Skeletal muscle satellite cell (primary cell): Measurements from ENCODE around the gene RIN3.

Source experiments
- H3K27me3 ChIP-seq: 2 replicates; pipeline ENCODE4 v1.7.0; 2013; ENCODE audit warnings: low read length; ENCODE audit not compliant: control insufficient read depth, insufficient read depth
- H3K36me3 ChIP-seq: 2 replicates; pipeline ENCODE4 v1.7.0; 2013; ENCODE audit warnings: mild to moderate bottlenecking, control low read depth, low read length; ENCODE audit not compliant: insufficient read depth
- H3K4me1 ChIP-seq: 2 replicates; pipeline ENCODE4 v1.7.0; 2013; ENCODE audit warnings: low read length; ENCODE audit not compliant: control insufficient read depth, insufficient read depth
- H3K4me2 ChIP-seq: 2 replicates; pipeline ENCODE4 v1.7.0; 2013; ENCODE audit warnings: mild to moderate bottlenecking, low read length
- H3K4me3 ChIP-seq: 2 replicates; pipeline ENCODE4 v1.7.0; 2013; ENCODE audit warnings: low read length
- H3K9ac ChIP-seq: 2 replicates; pipeline ENCODE4 v1.7.0; 2013; ENCODE audit warnings: mild to moderate bottlenecking, low read depth, low read length, moderate library complexity
- H3K9me3 ChIP-seq: replicated peaks from 2 replicates; pipeline ENCODE4 v1.7.0; 2013; ENCODE audit warnings: mild to moderate bottlenecking, control low read depth, low read length

RIN3 gene

GRCh38 chr14:92616178-92616577 lies 102.6 kb downstream of the RIN3 start:
- Histone ChIP-seq H3K4me2 (no peak overlapping the region), H3K9me3 (no peaks in the 10 kb centered on the region), H3K4me3 (no peak overlapping the region), H3K9ac (no peak overlapping the region), H3K36me3 (no peaks in the 10 kb centered on the region), H3K4me1 (no peaks in the 10 kb centered on the region), H3K27me3 (no peaks in the 10 kb centered on the region)

DNA sequence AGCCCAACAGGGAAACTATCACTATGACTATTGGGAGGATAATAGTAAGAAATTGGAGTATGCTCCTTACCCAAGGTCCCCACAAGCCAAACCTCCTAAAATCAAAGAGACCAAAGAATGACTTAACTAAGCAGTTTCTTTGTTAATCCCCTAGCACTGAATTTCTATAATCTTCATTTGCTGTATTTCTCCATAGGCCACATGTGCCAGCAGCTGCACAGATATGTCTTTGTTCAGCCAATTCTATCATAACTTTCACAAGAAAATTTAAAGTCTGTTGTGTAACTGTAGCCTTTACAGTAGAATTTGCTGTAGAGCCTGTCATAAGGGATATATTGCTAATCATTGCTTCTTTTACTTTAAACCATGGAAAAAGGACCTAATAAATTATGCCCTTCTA lies 104.0 kb downstream of the RIN3 start:
- H3K36me3 ChIP-seq: peaks cover 5% of the 10 kb centered on the region
- H3K4me2 ChIP-seq: no peak overlapping the region
- no peak overlapping the region for H3K4me3 ChIP-seq
- H3K4me1 ChIP-seq: no peaks in the 10 kb centered on the region
- H3K9me3 ChIP-seq: peaks cover 2% of the 10 kb centered on the region
- no peaks in the 10 kb centered on the region for H3K27me3 ChIP-seq
- H3K9ac ChIP-seq: no peak overlapping the region

DNA sequence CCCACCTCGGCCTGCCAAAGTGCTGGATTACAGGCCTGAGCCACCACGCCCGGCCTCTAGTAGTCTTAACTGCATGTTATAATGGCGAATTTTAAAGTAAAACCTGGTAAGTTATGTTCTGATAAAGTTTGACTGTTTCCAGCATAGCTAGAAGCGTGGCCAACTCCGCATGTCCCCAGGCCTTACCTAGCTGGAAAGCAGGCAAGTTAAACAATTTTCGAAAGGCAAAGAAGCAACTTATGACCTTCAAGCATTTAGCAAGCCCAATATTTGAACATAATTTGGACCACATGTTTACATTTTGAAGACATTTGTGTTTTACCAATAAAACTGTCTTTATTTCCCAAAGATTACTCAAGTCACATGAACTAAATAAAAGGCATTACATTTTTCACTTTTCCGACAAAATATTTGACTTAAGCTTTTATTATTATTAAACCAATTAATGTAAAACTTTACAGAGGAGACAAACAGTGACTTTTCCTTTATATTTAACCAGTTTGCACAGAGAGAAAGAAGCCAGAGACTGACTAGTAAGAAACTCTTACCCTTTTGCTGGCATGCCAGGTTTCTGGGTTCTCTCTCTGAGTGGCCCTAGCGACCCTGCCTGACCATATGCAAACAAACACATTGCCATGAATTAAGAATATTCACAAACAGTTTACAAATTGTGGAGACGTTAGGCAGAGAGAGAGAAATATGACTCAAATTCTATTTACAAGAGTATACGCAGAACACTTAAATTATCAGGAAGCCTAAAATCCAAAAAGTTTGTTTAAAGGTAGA lies 106.3 kb downstream of the RIN3 start:
- H3K9me3 ChIP-seq: peaks cover 8% of the 10 kb centered on the region

DNA sequence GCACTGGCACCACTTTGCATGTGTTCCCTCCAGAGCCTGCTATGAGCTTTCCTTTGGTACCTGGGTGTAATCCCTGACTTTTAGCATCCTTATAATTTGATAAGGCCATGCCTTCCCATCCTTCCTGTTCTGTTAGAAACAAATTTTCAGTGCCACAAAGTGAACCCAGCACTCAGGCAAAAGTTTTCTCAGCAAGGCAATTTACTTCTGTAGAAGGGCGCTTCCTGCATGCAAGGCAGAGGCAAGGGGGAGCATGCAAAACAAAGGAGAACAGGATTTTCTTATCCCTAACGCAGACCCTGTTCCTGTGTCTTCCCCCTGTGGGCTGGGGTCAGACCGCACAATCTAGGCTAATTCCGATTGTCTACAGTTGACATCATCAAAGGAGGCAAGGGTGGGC lies 108.7 kb downstream of the RIN3 start:
- H3K4me1 ChIP-seq: peaks cover 19% of the 10 kb centered on the region
- no peak overlapping the region for H3K4me2 ChIP-seq
- H3K36me3 ChIP-seq: peaks cover 9% of the 10 kb centered on the region
- no peak overlapping the region for H3K9ac ChIP-seq
- H3K4me3 ChIP-seq: no peak overlapping the region
- H3K27me3 ChIP-seq: no peaks in the 10 kb centered on the region
- H3K9me3 ChIP-seq: peaks cover 14% of the 10 kb centered on the region

More for the DNA sequence above, 106.3 kb downstream of the RIN3 start:
- Histone ChIP-seq H3K9ac (no peak overlapping the region), H3K27me3 (no peaks in the 10 kb centered on the region), H3K4me2 (no peak overlapping the region), H3K36me3 (peaks cover 5% of the 10 kb centered on the region), H3K4me1 (peaks cover 4% of the 10 kb centered on the region), H3K4me3 (no peak overlapping the region)

DNA sequence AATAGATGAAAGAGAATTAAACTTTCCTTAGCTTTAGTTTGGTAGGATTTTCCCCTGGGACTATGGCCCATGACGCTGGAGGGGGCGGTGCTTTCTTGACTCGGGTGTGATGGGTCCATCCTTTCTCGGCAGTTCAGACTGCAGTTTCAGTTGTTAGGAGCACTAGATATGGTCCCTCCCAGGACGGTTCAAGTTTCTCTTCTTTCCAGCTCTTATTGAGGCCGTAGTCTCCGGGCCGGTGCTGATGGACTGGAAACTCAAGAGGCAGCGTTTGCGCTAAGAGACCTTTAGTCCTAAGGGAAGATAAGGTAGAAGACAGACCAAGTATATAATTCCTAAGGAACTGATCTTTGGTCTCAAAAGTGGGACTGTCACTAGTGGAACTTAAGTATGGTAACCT lies 111.2 kb downstream of the RIN3 start:
- peaks cover 20% of the 10 kb centered on the region for H3K9me3 ChIP-seq
- peak overlapping the region; percentile 30 for H3K4me2 ChIP-seq
- H3K9ac ChIP-seq: peak overlapping the region; percentile 10
- peaks cover 11% of the 10 kb centered on the region for H3K36me3 ChIP-seq
- peaks cover 19% of the 10 kb centered on the region for H3K4me1 ChIP-seq
- H3K4me3 ChIP-seq: peak overlapping the region; percentile 6
- no peaks in the 10 kb centered on the region for H3K27me3 ChIP-seq

- H3K9ac ChIP-seq: peak overlapping the region; percentile 44
- peaks cover 19% of the 10 kb centered on the region for H3K4me1 ChIP-seq
- no peaks in the 10 kb centered on the region for H3K27me3 ChIP-seq
- peak overlapping the region; percentile 71 for H3K4me2 ChIP-seq
- H3K9me3 ChIP-seq: peaks cover 20% of the 10 kb centered on the region
- peaks cover 11% of the 10 kb centered on the region for H3K36me3 ChIP-seq
- H3K4me3 ChIP-seq: peak overlapping the region; percentile 40
Measured at GRCh38 chr14:92625213-92625612, 111.6 kb downstream of the RIN3 start.

DNA sequence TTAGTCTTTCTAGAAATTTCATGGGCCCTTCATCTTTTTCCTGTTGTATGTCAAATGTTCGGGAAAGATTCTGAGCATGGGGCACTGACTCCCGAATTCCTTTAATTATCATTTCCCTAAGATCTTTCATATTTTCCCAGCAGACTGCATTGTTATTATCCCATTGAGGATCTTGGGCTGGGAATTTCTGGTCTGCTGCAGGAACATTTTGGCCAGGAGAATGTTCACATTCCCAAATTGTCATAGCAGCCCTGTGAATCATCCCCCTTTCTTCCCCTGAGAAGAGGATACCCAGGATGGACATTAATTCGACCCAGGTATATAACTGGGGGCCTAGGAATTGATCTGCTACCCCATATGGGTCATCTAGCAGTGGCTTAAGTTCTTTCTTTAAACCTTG lies 112.5 kb downstream of the RIN3 start:
- peaks cover 20% of the 10 kb centered on the region for H3K9me3 ChIP-seq
- peak overlapping the region; percentile 40 for H3K4me3 ChIP-seq
- H3K27me3 ChIP-seq: no peaks in the 10 kb centered on the region
- peaks cover 19% of the 10 kb centered on the region for H3K4me1 ChIP-seq
- peak overlapping the region; percentile 71 for H3K4me2 ChIP-seq
- peak overlapping the region; percentile 44 for H3K9ac ChIP-seq
- peaks cover 11% of the 10 kb centered on the region for H3K36me3 ChIP-seq

GRCh38 chr14:92627707-92628215 lies 114.2 kb downstream of the RIN3 start:
- Histone ChIP-seq H3K27me3 (no peaks in the 10 kb centered on the region), H3K9ac (no peak overlapping the region), H3K4me1 (peaks cover 19% of the 10 kb centered on the region), H3K9me3 (peaks cover 16% of the 10 kb centered on the region), H3K4me2 (no peak overlapping the region), H3K4me3 (no peak overlapping the region), H3K36me3 (peaks cover 6% of the 10 kb centered on the region)

- Histone ChIP-seq H3K27me3 (no peaks in the 10 kb centered on the region), H3K9ac (no peak overlapping the region), H3K9me3 (peaks cover 12% of the 10 kb centered on the region), H3K4me1 (peaks cover 19% of the 10 kb centered on the region), H3K36me3 (peaks cover 6% of the 10 kb centered on the region), H3K4me3 (no peak overlapping the region), H3K4me2 (no peak overlapping the region)
Measured at GRCh38 chr14:92628636-92629035, 115.1 kb downstream of the RIN3 start.

GRCh38 chr14:92630367-92630766 lies 116.8 kb downstream of the RIN3 start:
- Histone ChIP-seq H3K4me2 (no peak overlapping the region), H3K27me3 (no peaks in the 10 kb centered on the region), H3K9me3 (peaks cover 12% of the 10 kb centered on the region), H3K4me1 (peaks cover 11% of the 10 kb centered on the region), H3K4me3 (no peak overlapping the region), H3K36me3 (peaks cover 6% of the 10 kb centered on the region), H3K9ac (no peak overlapping the region)

DNA sequence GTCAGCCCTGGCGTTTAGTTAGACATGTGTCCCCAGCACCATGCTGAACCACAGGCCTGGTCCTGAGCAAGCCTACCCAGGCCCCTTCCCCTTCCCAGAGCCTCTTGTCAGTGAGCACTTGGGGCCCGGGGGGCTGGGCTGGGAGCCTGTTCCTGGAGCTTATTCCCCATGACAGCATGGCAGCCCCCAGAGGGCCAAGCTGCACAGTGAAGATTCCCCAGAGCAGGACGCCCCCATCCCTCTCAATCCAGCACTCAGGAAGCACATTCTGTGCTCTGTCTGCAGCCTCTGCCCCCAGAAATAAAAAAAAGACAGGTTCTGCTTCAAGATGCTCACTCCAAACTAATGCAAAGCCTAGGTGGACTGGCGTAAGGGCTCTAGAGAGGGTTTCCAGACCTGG lies 117.5 kb downstream of the RIN3 start:
- Histone ChIP-seq H3K9ac (no peak overlapping the region), H3K36me3 (peaks cover 6% of the 10 kb centered on the region), H3K4me1 (peaks cover 4% of the 10 kb centered on the region), H3K4me3 (no peak overlapping the region), H3K4me2 (no peak overlapping the region), H3K27me3 (no peaks in the 10 kb centered on the region), H3K9me3 (peaks cover 12% of the 10 kb centered on the region)
